HG03135 (cell line): ENCODE measurements around the gene RNF168.
"Not testable (repeated sequence)": the region's sequence is repeated elsewhere in the genome, so short reads cannot be mapped to it uniquely, and the experiment has no call there.

Experiments used
- ATAC-seq: cut with Tn5 transposase; IDR thresholded peaks from one replicate; pipeline ENCODE4 v1.9.1; 2021; ENCODE audit warnings: mild to moderate bottlenecking, moderate library complexity; ENCODE audit not compliant: unreplicated experiment

Gene RNF168

DNA sequence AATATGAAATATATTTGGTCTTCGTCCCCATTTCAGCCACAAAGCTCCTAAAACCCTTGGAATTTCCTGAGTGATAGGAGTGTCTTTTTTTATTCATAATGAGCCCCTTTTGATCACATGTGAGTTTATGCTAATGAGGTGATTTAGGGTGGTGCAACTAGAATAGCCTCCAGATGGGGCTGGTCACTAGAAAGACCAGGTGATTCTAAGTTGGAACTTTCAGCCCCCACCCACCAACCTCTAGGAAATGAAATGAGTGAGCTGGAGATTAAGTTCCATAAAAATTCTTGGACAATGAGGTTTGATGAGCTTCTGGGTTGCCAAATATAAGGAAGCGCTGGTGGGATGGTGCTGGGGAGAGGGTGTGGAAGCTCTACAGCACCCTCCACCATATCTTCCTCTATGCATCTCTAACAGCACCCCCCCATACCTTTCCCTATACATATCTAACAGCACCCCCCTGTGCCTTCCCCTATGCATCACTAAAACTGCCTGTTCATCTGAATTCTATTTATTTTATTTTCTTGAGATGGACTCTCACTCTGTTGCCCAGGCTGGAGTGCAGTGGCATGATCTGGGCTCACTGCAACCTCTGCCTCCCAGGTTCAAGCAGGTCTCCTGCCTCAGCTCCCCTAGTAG lies 13.7 kb upstream of the RNF168 start:
- no peak for ATAC-seq

DNA sequence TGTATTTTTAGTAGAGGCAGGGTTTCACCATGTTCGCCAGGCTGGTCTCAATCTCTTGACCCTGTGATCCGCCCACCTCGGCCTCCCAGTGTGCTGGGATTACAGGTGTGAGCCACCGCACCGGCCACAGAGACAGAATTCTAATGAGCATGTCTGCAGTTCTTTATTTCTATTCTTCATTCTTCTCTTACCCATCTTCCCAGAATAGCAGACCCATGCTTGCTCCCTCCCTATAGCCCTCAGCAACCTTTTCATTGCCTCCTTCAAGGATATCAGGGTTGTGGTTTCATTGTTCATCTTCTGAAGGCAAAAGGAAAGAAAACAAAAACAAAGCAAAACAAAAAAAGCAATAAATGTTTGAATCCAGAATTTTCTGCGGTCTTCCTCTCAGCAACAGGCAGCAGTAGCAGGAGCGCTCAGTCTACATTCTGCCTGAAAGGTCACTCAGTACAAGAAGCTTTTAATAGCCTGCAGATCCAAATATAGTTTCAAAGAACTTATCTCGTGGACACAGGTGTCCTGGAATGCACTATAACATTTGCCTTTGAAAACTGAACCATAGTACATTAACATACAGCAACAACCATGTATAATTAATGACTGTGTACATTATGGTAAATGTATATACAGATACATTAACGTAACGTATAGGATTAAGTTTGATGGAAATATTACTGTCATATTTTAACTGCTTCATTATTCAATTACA lies 11.5 kb upstream of the RNF168 start, which contains the start of gene SMCO1:
TSS of gene SMCO1 (minus strand) at position 434 of the 709 bp plus-strand sequence. CDS start at position 297, 137 bp downstream.
- ATAC-seq = no peak

DNA sequence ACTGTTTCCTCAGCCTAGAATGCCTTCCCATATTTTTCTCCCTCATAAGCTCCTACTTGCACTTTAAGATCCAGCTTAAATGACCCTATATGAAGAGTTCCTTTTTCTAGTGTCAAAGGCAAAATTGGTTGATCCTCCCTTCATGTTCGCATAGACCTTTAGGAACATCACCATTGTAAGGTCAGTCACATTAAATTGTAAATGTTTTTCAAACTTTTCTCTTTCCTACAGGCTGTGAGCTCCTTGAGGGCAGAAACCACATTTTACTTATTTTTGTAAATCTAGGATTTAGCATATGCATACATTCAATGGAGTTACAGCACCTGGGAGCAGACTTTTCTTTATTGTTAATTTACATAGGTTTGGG lies 10.8 kb upstream of the RNF168 start:
- ATAC-seq = no peak

DNA sequence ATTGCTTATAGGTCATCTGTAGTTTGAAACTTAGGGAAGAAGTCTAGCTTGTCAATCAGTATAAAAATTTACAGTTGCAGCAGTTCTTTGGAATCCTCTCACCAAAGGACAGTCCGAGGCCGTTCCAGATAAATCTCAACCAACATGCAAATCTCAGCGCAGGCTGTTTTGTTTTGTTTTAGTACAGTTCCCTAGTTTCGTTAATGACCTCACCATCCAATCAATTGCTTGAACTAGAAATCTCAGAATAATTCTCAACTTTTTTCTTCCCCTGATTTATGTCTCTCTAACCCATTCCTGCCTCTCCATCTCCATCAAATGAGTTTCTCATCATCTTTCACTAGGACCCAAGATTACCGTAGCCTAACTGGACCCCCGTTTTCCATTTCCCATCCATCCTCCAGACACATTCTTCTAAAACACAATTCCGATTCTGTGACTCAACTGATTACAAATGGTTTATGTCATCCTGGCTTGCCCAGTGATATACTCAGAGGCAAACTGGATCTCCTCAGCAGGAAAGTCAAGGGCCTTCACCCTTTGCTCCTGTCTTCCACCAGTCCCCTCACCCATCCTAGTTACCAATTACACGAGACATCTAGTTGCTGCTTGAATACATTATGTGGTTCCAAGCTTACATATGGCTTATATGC lies 10.3 kb upstream of the RNF168 start:
- ATAC-seq = no peak

DNA sequence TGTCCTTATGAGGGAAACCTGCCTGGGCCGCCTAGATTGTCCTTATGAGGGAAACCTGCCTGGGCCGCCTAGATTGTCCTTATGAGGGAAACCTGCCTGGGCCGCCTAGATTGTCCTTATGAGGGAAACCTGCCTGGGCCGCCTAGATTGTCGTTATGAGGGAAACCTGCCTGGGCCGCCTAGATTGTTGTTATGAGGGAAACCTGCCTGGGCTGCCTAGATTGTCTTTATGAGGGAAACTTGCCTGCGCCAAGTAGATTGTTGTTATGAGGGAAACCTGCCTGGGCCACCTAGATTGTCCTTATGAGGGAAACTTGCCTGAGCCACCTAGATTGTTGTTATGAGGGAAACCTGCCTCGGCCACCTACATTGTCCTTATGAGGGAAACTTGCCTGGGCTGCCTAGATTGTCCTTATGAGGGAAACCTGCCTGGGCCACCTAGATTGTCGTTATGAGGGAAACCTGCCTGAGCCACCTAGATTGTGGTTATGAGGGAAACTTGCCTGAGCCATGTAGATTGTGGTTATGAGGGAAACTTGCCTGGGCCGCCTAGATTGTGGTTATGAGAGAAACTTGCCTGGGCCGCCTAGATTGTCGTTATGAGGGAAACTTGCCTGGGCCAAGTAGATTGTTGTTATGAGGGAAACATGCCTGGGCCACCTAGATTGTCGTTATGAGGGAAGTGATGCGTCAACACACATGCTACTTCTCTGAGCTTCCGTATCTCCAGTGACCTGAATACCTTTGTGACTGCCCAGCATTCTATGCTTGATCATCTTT lies 8.3 kb upstream of the RNF168 start:
- ATAC-seq = not testable (repeated sequence)

DNA sequence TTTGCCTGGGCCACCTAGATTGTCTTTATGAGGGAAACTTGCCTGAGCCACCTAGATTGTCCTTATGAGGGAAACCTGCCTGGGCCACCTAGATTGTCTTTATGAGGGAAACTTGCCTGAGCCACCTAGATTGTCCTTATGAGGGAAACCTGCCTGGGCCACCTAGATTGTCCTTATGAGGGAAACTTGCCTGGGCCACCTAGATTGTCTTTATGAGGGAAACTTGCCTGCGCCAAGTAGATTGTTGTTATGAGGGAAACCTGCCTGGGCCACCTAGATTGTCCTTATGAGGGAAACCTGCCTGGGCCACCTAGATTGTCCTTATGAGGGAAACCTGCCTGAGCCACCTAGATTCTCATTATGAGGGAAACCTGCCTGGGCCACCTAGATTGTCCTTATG lies 7.5 kb upstream of the RNF168 start:
- not testable (repeated sequence) for ATAC-seq

DNA sequence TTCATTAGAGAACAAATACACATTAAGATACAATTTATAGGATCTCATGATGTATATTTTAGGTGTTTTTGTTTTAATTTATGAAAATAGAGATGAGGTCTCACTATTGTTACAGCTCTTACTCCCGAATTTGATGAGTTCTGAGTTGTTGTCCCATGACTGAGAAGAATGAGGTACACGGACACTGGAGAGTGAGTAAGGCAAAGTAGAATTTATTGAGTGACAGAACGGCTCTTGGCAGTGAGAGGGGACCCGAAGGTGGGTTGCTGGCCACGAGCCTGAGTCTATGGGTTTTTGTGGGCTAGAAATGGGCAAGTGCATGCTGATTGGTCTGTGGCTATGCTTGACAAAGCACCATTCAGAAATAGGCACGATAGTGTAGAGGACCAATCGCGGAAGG lies 3.1 kb upstream of the RNF168 start:
- no peak for ATAC-seq

DNA sequence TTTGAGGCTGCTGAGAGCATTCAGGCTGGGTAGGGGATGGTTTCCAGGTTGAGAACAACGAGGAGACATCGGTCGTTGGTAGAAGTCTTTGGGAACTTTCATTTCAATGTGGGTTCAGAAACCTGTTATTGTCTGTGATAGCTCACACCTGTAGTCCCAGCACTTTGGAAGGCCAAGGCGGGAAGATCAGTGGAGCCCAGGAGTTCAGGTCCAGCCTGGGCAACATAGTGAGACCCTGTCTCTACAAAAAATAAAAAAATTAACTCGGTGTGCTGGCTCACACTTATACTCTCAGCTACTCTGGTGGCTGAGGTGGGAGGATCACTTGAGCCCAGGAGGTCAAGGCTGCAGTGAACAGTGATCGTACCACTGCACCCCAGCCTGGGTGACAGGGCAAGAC lies 988 bp upstream of the RNF168 start:
- ATAC-seq = no peak

DNA sequence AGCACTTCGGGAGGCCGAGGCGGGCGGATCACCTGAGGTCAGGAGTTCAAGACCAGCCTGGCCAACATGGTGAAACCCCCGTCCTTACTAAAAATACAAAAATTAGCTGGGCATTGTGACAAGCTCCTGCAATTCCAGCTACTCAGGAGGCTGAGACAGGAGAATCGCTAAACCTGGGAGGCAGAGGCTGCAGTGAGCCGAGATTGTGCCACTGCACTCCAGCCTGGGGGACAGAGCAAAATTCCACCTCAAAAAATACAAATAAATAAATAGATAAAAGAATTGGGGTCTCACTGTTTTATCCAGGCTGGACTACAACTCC lies 470 bp upstream of the RNF168 start:
- ATAC-seq = not testable (repeated sequence)

DNA sequence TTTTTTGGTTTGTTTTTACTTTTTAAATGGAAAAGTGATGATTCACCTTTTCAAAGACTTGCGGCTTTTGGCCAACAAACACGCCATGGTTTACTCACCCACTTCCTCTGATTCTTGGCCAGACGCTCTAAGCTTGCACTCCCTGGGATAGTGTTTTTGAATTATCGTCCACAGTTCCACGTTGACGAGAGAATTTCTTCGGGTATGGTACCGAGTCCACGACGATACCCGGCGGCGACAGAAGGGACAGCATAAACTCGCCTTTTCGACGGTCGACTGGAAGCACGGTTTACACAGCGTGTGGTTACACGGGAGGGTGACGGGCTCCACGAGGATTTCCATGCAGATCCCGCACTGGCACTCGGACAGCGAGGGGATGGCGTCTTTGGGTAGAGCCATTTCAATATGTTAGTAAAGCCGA lies 783 bp downstream of the RNF168 start:
- ATAC-seq = peak; percentile 12

DNA sequence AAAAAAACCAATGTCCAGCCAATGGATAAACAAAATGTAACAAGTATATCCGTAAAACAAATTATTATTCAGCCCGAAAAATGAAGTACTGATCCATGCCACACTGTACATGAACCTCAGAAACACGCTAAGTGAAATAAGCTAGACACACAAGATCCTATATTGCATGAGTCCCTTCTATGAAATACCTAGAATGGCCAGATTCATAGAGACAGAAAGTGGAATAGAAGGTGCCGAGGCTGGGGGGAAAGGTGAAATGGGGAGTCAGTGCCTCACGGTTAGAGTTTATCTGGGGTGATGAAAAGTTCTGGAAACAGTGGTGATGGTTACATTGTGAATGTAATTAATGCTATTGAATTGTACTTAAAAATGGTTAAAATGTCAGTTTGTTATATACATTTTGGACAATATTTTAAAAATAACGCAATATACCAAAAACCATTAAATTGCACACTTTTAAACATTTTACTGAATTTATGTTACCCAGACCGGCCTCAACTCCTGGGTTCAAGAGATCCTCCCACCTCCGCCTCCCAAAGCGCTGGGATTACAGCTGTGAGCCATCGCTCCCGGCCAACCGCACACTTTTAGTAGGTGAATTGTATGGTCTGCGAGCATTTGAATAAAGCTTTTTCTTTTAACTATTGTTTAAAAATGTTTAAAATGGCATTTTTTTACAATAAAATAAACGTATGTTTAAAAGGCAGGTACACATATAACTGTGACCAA lies 2.1 kb downstream of the RNF168 start:
- ATAC-seq = no peak

DNA sequence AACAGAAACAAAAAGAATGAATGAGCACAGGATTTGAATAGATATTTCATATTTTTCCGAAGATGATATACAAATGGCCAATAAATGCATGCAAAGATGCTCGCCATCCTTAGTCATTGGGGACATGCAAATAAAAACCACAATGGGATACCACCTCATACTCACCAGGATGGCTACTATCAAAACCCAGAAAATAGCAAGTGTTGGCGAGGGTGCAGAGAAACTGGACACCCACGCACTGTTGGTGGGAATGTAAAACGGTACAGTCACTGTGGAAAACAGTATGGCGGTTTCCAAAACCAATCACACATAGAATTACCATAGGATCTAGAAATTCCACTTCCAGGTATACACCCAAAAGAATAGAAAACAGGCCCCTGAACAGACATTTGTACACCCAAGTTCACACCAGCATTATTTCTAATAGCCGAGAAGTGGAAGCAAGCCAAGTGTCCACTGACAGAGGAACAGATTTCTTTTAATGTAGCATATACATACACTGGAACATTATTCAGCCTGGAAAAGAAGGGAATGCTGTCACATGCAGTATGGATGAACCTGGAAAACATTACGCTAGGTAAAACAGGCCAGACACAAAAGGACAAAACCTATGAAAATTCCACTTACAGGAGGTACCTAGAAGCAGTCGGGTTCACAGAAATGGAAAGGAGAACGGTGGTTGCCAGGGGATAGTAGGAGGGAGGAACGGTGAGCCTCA lies 3.6 kb downstream of the RNF168 start:
- ATAC-seq = no peak

DNA sequence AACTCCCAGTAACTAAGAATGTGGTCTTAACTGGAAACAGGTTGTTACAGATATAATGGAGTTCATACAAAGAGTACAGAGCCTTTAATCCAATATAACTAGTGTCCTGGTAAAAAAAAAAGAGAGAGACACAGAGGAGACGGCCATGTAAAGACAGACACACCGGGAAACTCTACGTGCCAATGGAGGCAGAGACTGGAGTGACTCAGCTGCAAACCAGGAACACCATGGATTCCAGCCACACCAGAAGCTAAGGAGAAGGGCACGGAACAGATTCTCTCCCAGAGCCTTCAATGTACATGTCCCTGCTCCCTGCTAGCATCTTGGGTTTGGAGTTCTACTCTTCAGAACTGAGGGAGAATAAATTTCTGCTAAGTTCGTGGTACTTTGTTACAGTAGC lies 4.5 kb downstream of the RNF168 start:
- no peak for ATAC-seq

DNA sequence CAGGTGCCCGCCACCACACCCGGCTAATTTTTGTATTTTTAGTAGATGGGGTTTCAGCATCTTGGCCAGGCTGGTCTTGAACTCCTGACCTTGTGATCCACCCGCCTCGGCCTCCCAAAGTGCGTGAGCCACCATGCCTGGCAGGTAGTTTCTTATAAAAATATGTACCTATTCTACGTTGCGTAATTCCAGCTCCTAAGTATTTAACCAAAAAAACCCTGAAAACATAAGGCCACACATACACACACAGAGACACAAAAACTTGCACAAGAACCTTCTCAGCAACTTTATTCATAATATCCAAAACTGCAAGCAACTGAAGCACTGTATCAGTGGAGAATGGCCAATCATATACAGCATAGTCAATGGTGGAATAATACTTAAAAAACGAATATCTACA lies 5.3 kb downstream of the RNF168 start:
- no peak for ATAC-seq

DNA sequence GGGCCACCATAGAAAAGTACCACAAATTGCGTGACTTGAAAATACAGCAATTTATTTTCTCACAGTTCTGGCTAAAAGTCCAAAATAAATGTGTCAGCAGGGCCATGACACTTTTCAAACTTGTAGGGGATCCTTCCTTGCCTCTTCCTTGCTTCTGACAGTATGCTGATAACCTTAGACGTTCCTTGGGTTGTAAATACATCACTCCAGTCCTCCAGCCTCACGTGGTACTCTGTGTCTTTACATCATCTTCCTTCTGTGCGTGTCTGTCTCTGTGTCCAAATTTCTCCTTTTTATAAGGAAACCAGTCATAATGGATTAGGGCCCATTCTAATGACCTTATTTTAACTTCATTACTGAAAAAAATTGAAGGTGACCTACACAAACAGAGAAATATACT lies 7.4 kb downstream of the RNF168 start:
- ATAC-seq = no peak

DNA sequence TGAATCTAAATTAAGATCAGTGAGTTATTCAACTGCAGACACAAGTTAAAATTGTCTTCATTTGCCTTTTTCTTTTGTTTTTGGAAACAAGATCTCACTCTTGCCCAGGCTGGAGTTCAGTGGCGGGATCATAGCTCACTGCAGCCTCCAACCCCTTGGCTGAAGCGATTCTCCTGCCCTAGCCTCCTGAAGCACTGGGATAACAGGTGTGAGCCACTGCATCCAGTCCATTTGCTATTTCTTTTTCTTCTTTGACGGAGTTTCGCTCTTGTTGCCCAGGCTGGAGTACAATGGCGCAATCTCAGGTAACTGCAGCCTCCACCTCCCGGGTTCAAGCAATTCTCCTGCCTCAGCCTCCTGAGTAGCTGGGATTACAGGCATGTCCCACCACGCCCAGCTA lies 10.3 kb downstream of the RNF168 start:
- ATAC-seq = no peak

DNA sequence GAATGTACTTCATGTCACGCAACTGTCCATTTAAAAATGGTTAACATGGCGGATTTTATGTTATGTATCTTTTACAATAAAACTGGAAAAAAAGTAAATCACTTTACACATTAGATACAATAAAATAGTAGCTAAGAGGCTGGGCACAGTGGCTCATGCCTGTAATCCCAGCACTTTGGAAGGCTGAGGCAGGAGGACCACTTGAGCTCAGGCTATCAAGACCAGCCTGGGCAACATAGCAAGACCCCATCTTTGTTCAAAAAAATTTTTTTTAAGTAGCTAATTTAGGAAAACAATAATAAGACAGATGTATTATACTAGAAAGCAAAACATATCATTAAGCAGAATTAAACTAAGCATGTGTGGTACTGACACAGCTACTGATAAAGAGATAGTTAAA lies 11.5 kb downstream of the RNF168 start:
- ATAC-seq = no peak

DNA sequence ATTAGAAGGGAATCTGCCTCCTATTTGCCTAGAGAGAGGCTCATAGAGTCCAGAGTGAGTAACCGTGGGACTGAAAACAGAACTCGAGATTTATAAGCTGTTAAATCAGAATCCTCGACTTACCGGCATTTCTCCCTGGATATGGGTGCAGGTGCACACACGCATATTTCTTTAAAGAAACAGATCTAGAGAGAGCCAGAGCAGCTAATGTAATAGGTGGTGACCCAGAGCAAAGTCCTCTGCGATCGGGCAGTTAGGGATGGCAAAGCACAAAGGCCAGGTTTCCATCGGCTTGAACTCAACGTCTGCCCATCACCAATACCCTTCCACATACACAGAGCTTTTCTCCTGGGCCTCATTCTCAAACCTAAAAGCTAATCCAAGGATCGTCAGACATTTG lies 13.8 kb downstream of the RNF168 start:
- ATAC-seq = no peak

DNA sequence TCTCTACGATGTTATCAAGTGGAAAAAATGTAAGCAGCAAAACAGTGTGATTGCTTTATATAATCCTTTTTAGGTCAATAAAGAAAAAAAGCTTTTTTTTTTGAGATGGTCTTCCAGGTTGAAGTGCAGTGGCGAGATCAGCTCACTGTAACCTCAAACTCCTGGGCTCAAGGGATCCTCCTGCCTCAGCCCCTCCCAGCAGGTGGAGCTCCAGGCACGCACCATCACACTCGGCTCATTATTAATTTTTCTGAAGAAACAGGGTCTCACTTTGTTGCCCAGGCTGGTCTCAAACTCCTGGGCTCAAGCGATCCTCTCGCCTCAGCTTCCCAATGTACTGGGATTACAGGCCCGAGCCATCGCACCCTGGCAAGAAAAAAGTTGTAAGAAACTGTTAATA lies 17.3 kb downstream of the RNF168 start:
- no peak for ATAC-seq

DNA sequence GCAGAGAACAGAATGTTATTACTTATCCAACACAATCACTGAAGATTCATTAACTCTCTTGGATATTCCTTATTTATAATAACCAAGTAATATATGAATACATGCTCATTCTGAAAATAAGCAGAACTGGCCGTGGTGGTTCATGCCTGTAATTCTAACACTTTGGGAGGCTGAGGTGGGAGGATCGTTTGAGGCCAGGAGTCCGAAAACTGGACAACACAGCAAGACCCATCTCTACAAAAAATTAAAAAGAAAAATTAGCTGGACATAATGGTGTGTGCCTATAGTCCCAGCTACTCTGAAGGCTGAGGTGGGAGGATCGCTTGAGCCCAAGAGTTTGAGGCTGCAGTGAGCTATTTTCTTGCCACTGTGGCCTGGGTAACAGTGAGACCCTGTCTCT lies 25.9 kb downstream of the RNF168 start:
- no peak for ATAC-seq
